Spleen (tissue), 7 donors: ENCODE data around the gene RNF225.

Source experiments
- CTCF ChIP-seq, 11 experiments: fragments of 200-600 bp in 7 of 11; fragments of 450-650 bp in 4 of 11; sonication (generic) in 4 of 11; IDR thresholded peaks in 8 of 11; conservative IDR thresholded peaks in 3 of 11; 1 replicate in 7 of 11; 2 replicates in 4 of 11; pipeline versions ENCODE4 v1.4.0 to v1.8.0; 2016 to 2021; ENCODE audit warnings: antibody characterized with exemption in 11 of 11, inconsistent platforms in 4 of 11, mild to moderate bottlenecking in 1 of 11
- POLR2A ChIP-seq, 3 donors: fragments of 450-650 bp; IDR thresholded peaks; one replicate each; pipeline ENCODE4 v1.5.1; 2017; ENCODE audit warnings: antibody characterized with exemption in 3 of 3, mild to moderate bottlenecking in 1 of 3
- donor health status: DM: no; HTN: no; CAD: no; lungs with moderate emphysema.
- donor health status: DM: no; HTN: no; CAD: no.
- donor health status: DM: no; HTN: no; CAD: no.

- TF ChIP-seq CTCF (IDR thresholded peaks at IDR 0.05 in 8 of 11, conservative IDR thresholded peaks at IDR 0.05 in 3 of 11): peak in 4 of 11 experiments; percentile 17 to 42 (median 34)
- peak in 1 of 3 donors; percentile 13 for TF ChIP-seq POLR2A (IDR thresholded peaks at IDR 0.05)
Observed at GRCh38 chr19:58362272-58362994, 33.0 kb upstream of the RNF225 start, which contains the start of gene ZNF497.
